CD14-positive monocyte (primary cell): ENCODE measurements around the gene MTMR12. TPM values are rescaled to one million over a fixed set of nuclear protein-coding genes. Genes with fewer than 3 reads are reported as not detected.
"Not testable (repeated sequence)": the region's sequence is repeated elsewhere in the genome, so short reads cannot be mapped to it uniquely, and the experiment has no call there.

ENCODE experiments used
- DNase-seq, 3 donors: peaks; one replicate each; pipeline ENCODE4 v3.0.0-alpha.2; 2011 to 2022
- H2AFZ ChIP-seq: 2 replicates; pipeline ENCODE4 v1.6.0; 2012; ENCODE audit warnings: mild to moderate bottlenecking, low read depth, low read length, inconsistent platforms; ENCODE audit not compliant: insufficient read depth, poor library complexity, severe bottlenecking
- H3K27ac ChIP-seq, 2 donors: 1 replicate in 1 of 2; 2 replicates in 1 of 2; pipeline ENCODE4 v1.5.1; 2012 to 2013; ENCODE audit warnings: low read length in 2 of 2, control low read depth in 1 of 2, inconsistent platforms in 1 of 2, low read depth in 1 of 2, mild to moderate bottlenecking in 1 of 2
- H3K27me3 ChIP-seq, 2 donors: one replicate each; pipeline versions ENCODE4 v1.6.0 to v1.6.1; 2011 to 2013; ENCODE audit warnings: low read length in 2 of 2; ENCODE audit not compliant: control insufficient read depth in 2 of 2, insufficient read depth in 2 of 2
- H3K36me3 ChIP-seq, 2 donors: replicated peaks in 1 of 2; 1 replicate in 1 of 2; 2 replicates in 1 of 2; pipeline versions ENCODE4 v1.5.1 to v1.6.1; 2012 to 2013; ENCODE audit warnings: low read length in 2 of 2, control low read depth in 1 of 2, inconsistent platforms in 1 of 2, mild to moderate bottlenecking in 1 of 2; ENCODE audit not compliant: insufficient read depth in 2 of 2, control insufficient read depth in 1 of 2
- H3K4me1 ChIP-seq, 2 donors: 1 replicate in 1 of 2; 2 replicates in 1 of 2; pipeline versions ENCODE4 v1.5.1 to v1.6.1; 2012 to 2013; ENCODE audit warnings: low read length in 2 of 2, control low read depth in 1 of 2, inconsistent platforms in 1 of 2, mild to moderate bottlenecking in 1 of 2, moderate library complexity in 1 of 2; ENCODE audit not compliant: insufficient read depth in 2 of 2, control insufficient read depth in 1 of 2
- H3K4me2 ChIP-seq: replicated peaks from 2 replicates; pipeline ENCODE3; 2012; ENCODE audit warnings: low read length, moderate library complexity, mild to moderate bottlenecking; ENCODE audit not compliant: poor library complexity, severe bottlenecking; ENCODE audit errors: extremely low read depth
- H3K4me3 ChIP-seq, 3 experiments: fragments of 200-600 bp in 1 of 3; sonication (generic) in 1 of 3; replicated peaks in 1 of 3; 1 replicate in 2 of 3; 2 replicates in 1 of 3; pipeline ENCODE4 v1.5.1; 2011 to 2013; ENCODE audit warnings: low read length in 3 of 3, mild to moderate bottlenecking in 3 of 3, control low read depth in 2 of 3, low read depth in 2 of 3, inconsistent platforms in 1 of 3, moderate library complexity in 1 of 3
- H3K79me2 ChIP-seq: 2 replicates; pipeline ENCODE4 v1.6.0; 2012; ENCODE audit warnings: mild to moderate bottlenecking, control low read depth, inconsistent platforms, low read length, moderate library complexity; ENCODE audit not compliant: insufficient read depth
- H3K9ac ChIP-seq: 2 replicates; pipeline ENCODE4 v1.6.0; 2017; ENCODE audit warnings: low read length, mild to moderate bottlenecking; ENCODE audit not compliant: insufficient read depth, poor library complexity, severe bottlenecking
- H3K9me3 ChIP-seq, 2 donors: replicated peaks in 1 of 2; 1 replicate in 1 of 2; 2 replicates in 1 of 2; pipeline versions ENCODE4 v1.5.1 to v1.6.1; 2012 to 2013; ENCODE audit warnings: low read length in 2 of 2, control low read depth in 1 of 2; ENCODE audit not compliant: control insufficient read depth in 1 of 2, insufficient read depth in 1 of 2
- H4K20me1 ChIP-seq: 2 replicates; pipeline ENCODE4 v1.6.0; 2012; ENCODE audit warnings: mild to moderate bottlenecking, low read length, control low read depth, moderate library complexity; ENCODE audit not compliant: insufficient read depth
- H3K27ac Mint-ChIP-seq, 7 donors: one replicate each; pipeline ENCODE4 v1.8.0; 2020; ENCODE audit warnings: mild to moderate bottlenecking in 7 of 7, mixed read lengths in 7 of 7, moderate library complexity in 6 of 7, inconsistent platforms in 2 of 7
- H3K27me3 Mint-ChIP-seq, 3 donors: one replicate each; pipeline ENCODE4 v1.8.0; 2021 to 2022; ENCODE audit warnings: low read depth in 3 of 3, mild to moderate bottlenecking in 3 of 3, mixed read lengths in 3 of 3, moderate library complexity in 3 of 3, inconsistent platforms in 1 of 3
- H3K36me3 Mint-ChIP-seq, 2 donors: one replicate each; pipeline ENCODE4 v1.8.0; 2020; ENCODE audit warnings: mixed read lengths in 2 of 2, inconsistent platforms in 1 of 2, mild to moderate bottlenecking in 1 of 2
- H3K4me1 Mint-ChIP-seq: one replicate; pipeline ENCODE4 v1.8.0; 2020; ENCODE audit warnings: mild to moderate bottlenecking, mixed read lengths
- H3K4me3 Mint-ChIP-seq, 2 donors: one replicate each; pipeline ENCODE4 v1.8.0; 2020; ENCODE audit warnings: mild to moderate bottlenecking in 2 of 2, mixed read lengths in 2 of 2, moderate library complexity in 1 of 2
- H3K9me3 Mint-ChIP-seq, 7 donors: one replicate each; pipeline ENCODE4 v1.8.0; 2020 to 2022; ENCODE audit warnings: mixed read lengths in 7 of 7, mild to moderate bottlenecking in 6 of 7, moderate library complexity in 6 of 7, inconsistent platforms in 2 of 7
- WGBS: methylation state at CpG from one replicate; pipeline ENCODE4 v1.1.5; 2013; ENCODE audit warnings: missing lambda C conversion rate; ENCODE audit not compliant: insufficient coverage; 5-methylcytosine and 5-hydroxymethylcytosine counted together
- intact Hi-C, 2 donors: fragments of 100-400 bp; cut with micrococcal nuclease; formaldehyde crosslinking; loops; one replicate each; pipeline versions ENCODE4 v1.15.0 to v1.15.1; 2023
- polyA plus RNA-seq, 3 donors: library from polyadenylated mRNA; depleted of rRNA in 1 of 3; unstranded in 2 of 3; stranded (reverse) in 1 of 3; fragments of 300-500 nt in 2 of 3; fragments of >200 nt in 1 of 3; fragmentation: Illumina TruSeq in 2 of 3; gene quantifications; 1 replicate in 2 of 3; 2 replicates in 1 of 3; pipeline ENCODE4 v1.2.3, GENCODE V29; 2012 to 2021
- TF ChIP-seq, protein P1 (sequence below): fragments of 200-600 bp; IDR thresholded peaks from one replicate; pipeline ENCODE4 v1.8.0; 2022; ENCODE audit warnings: antibody characterized with exemption, mild to moderate bottlenecking

Gene MTMR12
- polyA plus RNA-seq, 3 donors: 10.3 to 19.0 (median 17.3) TPM

DNA sequence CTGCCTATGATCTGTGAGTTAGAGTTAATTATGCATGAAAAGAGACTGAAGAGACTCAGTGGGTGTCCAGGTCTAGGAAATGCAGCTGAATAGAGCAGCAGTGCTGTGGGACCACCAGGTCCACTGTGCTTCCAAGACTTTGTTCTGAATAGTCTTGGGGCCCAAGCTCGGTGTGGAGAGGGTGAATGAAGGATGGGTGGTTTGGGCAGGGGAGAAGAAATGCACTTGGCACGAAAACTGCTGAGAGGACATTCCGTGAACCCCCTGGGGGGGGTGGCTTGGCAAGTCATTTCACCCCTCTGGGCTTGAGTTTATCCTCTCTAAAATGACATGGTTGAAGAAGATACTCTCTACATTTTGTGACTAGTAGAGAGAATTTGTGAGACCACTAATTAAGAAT, 102.6 kb downstream of the MTMR12 start:
- H3K4me2 ChIP-seq: no peak overlapping the region
- H3K9me3 ChIP-seq: no peaks in the 10 kb centered on the region
- H2AFZ ChIP-seq: no peak overlapping the region
- TF ChIP-seq, protein P1, sequence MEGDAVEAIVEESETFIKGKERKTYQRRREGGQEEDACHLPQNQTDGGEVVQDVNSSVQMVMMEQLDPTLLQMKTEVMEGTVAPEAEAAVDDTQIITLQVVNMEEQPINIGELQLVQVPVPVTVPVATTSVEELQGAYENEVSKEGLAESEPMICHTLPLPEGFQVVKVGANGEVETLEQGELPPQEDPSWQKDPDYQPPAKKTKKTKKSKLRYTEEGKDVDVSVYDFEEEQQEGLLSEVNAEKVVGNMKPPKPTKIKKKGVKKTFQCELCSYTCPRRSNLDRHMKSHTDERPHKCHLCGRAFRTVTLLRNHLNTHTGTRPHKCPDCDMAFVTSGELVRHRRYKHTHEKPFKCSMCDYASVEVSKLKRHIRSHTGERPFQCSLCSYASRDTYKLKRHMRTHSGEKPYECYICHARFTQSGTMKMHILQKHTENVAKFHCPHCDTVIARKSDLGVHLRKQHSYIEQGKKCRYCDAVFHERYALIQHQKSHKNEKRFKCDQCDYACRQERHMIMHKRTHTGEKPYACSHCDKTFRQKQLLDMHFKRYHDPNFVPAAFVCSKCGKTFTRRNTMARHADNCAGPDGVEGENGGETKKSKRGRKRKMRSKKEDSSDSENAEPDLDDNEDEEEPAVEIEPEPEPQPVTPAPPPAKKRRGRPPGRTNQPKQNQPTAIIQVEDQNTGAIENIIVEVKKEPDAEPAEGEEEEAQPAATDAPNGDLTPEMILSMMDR: no peak
- WGBS: 83% methylated on average over 1 of the region's 3 CpGs
- Mint-ChIP-seq H3K36me3 (peaks cover 0 to 4% of the 10 kb centered on the region in 2 donors), H3K9me3 (peaks cover 0 to 4% (median 2%) of the 10 kb centered on the region in 7 donors), H3K4me1 (peaks cover 32% of the 10 kb centered on the region), H3K4me3 (no peak overlapping the region), H3K27me3 (no peaks in the 10 kb centered on the region), H3K27ac (peak overlapping the region in 6 of 7 donors; percentile 77 to 92 (median 82))
- no peak for DNase-seq
- intact Hi-C loops: no loop called here
- no peaks in the 10 kb centered on the region for H3K79me2 ChIP-seq
- no peak overlapping the region for H3K4me3 ChIP-seq
- H3K4me1 ChIP-seq: peaks cover 29 to 34% of the 10 kb centered on the region in 2 donors
- no peaks in the 10 kb centered on the region for H3K27me3 ChIP-seq
- H3K27ac ChIP-seq: peak overlapping the region in 1 of 2 donors; percentile 94
- H3K9ac ChIP-seq: no peak overlapping the region
- H3K36me3 ChIP-seq: no peaks in the 10 kb centered on the region
- no peaks in the 10 kb centered on the region for H4K20me1 ChIP-seq

DNA sequence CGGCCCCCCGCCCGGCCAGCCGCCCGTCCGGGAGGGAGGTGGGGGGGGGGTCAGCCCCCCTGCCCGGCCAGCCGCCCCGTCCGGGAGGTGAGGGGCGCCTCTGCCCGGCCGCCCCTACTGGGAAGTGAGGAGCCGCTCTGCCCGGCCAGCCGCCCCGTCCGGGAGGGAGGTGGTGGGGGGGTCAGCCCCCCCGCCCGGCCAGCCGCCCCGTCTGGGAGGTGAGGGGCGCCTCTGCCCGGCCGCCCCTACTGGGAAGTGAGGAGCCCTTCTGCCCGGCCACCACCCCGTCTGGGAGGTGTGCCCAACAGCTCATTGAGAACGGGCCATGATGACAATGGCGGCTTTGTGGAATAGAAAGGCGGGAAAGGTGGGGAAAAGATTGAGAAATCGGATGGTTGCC, 103.9 kb downstream of the MTMR12 start:
- H3K27me3 ChIP-seq, H3K27me3 Mint-ChIP-seq, H3K36me3 Mint-ChIP-seq, H3K4me3 Mint-ChIP-seq, intact Hi-C loops, H3K9me3 Mint-ChIP-seq, DNase-seq, H3K27ac Mint-ChIP-seq, H3K4me3 ChIP-seq, H3K36me3 ChIP-seq, H3K9ac ChIP-seq, H3K27ac ChIP-seq, H4K20me1 ChIP-seq, H2AFZ ChIP-seq, H3K9me3 ChIP-seq, H3K4me2 ChIP-seq, H3K79me2 ChIP-seq: not testable (repeated sequence)
- no CpG with 5 or more reads among the region's 31 CpGs for WGBS
- H3K4me1 Mint-ChIP-seq: peaks cover 32% of the 10 kb centered on the region
- peaks cover 29 to 37% of the 10 kb centered on the region in 2 donors for H3K4me1 ChIP-seq
